Peyer's patch (tissue), 4 donors: Measurements from ENCODE around the gene GOSR2.

Experiments
- CTCF ChIP-seq, 6 experiments: fragments of 450-650 bp in 4 of 6; fragments of 200-600 bp in 2 of 6; sonication (generic) in 1 of 6; IDR thresholded peaks; one replicate each; pipeline ENCODE4 v1.5.1; 2017 to 2019; ENCODE audit warnings: antibody characterized with exemption in 6 of 6, mild to moderate bottlenecking in 3 of 6, moderate library complexity in 1 of 6
- POLR2A ChIP-seq, 2 donors: fragments of 450-650 bp; IDR thresholded peaks; one replicate each; pipeline ENCODE4 v1.5.1; 2017; ENCODE audit warnings: antibody characterized with exemption in 2 of 2, mild to moderate bottlenecking in 2 of 2, moderate library complexity in 2 of 2

DNA sequence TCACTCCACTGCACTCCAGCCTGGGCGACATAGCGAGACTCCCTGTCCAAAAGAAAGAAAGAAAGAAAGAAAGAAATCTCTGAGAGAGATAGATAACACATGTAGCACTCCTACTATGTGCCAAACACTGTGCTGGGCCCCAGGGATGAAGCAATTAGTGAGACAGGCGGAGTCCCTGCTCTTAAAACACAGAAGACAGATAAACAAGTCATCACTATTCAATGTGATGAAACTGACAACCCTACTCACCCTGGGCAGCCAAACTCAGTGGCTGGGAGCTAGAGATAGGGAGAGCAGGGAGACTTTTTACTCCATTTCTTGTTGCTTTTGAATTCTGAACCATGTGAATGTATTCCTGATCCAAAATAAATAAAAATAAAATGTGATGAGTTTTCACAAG, 35.2 kb upstream of the GOSR2 start:
- no peak for TF ChIP-seq CTCF (IDR thresholded peaks at IDR 0.05)
- TF ChIP-seq POLR2A (IDR thresholded peaks at IDR 0.05), result no peak
